Activated T-cell treated with anti-CD3 and anti-CD28 coated beads for 4 hours (primary cell): ENCODE measurements around the gene NDUFA8.
A peak's percentile ranks its signal among the peaks of the same experiment; 100 is the strongest.
"Not testable (repeated sequence)": the region's sequence is repeated elsewhere in the genome, so short reads cannot be mapped to it uniquely, and the experiment has no call there.

Experiments used
- DNase-seq: peaks from one replicate; pipeline ENCODE4 v3.0.0-alpha.2; 2020

The NDUFA8 gene

GRCh38 chr9:122119166-122119521 lies 40.4 kb downstream of the NDUFA8 start:
- DNase-seq, result no peak

GRCh38 chr9:122118343-122119165 lies 41.0 kb downstream of the NDUFA8 start:
- no peak for DNase-seq

- not testable (repeated sequence) for DNase-seq
Measured at GRCh38 chr9:122117241-122117640, 42.3 kb downstream of the NDUFA8 start.

GRCh38 chr9:122116448-122117173 lies 43.0 kb downstream of the NDUFA8 start:
- DNase-seq, result no peak

GRCh38 chr9:122116040-122116439 lies 43.5 kb downstream of the NDUFA8 start:
- DNase-seq, result no peak

GRCh38 chr9:122115176-122116035 lies 44.2 kb downstream of the NDUFA8 start:
- no peak for DNase-seq

- DNase-seq, result no peak
Measured at GRCh38 chr9:122113574-122113973, 46.0 kb downstream of the NDUFA8 start.

- no peak for DNase-seq
Measured at GRCh38 chr9:122112238-122112637, 47.3 kb downstream of the NDUFA8 start.

GRCh38 chr9:122111413-122112085 lies 48.0 kb downstream of the NDUFA8 start:
- no peak for DNase-seq

GRCh38 chr9:122110100-122110833 lies 49.3 kb downstream of the NDUFA8 start:
- DNase-seq, result no peak

GRCh38 chr9:122109035-122109813 lies 50.4 kb downstream of the NDUFA8 start:
- DNase-seq, result no peak

GRCh38 chr9:122107291-122107805 lies 52.2 kb downstream of the NDUFA8 start:
- no peak for DNase-seq

- no peak for DNase-seq
Measured at GRCh38 chr9:122106576-122106975, 53.0 kb downstream of the NDUFA8 start.

- DNase-seq, result no peak
Measured at GRCh38 chr9:122103985-122104384, 55.6 kb downstream of the NDUFA8 start.

GRCh38 chr9:122102156-122102555 lies 57.4 kb downstream of the NDUFA8 start:
- DNase-seq, result no peak

- no peak for DNase-seq
Measured at GRCh38 chr9:122100756-122101155, 58.8 kb downstream of the NDUFA8 start.

GRCh38 chr9:122099271-122099869 lies 60.2 kb downstream of the NDUFA8 start:
- peak; percentile 73 for DNase-seq

- no peak for DNase-seq
Measured at GRCh38 chr9:122097679-122098315, 61.8 kb downstream of the NDUFA8 start.

GRCh38 chr9:122096620-122097415 lies 62.8 kb downstream of the NDUFA8 start:
- DNase-seq, result no peak
